ENCODE results near the gene PAIP2. TPM values are rescaled to one million over a fixed set of nuclear protein-coding genes. Genes with fewer than 3 reads are reported as not detected.

PAIP2 gene
- total RNA-seq, 4 donors from 2014 or later = 73.6 to 111 (median 97.0) TPM

GRCh38 chr5:139395844-139396640 lies 54.4 kb downstream of the PAIP2 start:
- H3K4me1 ChIP-seq = peaks cover 37 to 68% (median 52%) of the 10 kb centered on the region in 4 donors
- TF ChIP-seq, protein P1, sequence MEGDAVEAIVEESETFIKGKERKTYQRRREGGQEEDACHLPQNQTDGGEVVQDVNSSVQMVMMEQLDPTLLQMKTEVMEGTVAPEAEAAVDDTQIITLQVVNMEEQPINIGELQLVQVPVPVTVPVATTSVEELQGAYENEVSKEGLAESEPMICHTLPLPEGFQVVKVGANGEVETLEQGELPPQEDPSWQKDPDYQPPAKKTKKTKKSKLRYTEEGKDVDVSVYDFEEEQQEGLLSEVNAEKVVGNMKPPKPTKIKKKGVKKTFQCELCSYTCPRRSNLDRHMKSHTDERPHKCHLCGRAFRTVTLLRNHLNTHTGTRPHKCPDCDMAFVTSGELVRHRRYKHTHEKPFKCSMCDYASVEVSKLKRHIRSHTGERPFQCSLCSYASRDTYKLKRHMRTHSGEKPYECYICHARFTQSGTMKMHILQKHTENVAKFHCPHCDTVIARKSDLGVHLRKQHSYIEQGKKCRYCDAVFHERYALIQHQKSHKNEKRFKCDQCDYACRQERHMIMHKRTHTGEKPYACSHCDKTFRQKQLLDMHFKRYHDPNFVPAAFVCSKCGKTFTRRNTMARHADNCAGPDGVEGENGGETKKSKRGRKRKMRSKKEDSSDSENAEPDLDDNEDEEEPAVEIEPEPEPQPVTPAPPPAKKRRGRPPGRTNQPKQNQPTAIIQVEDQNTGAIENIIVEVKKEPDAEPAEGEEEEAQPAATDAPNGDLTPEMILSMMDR (IDR thresholded peaks at IDR 0.05) = no peak
- no peak for TF ChIP-seq POLR2A (IDR thresholded peaks at IDR 0.05; ENCODE audit: low read depth)
- TF ChIP-seq POLR2AphosphoS5 (IDR thresholded peaks at IDR 0.05) = no peak
- TF ChIP-seq EP300 (IDR thresholded peaks at IDR 0.05) = no peak
- 68% methylated on average over 5 of the region's 8 CpGs for WGBS
- intact Hi-C loops (cut with DNase I) = no loop called here
- no peak for DNase-seq (ENCODE audit: extremely low spot score)
- peaks cover 0 to 13% (median 0%) of the 10 kb centered on the region in 4 donors for H3K36me3 ChIP-seq
- no peak overlapping the region for H3K4me3 ChIP-seq
- H3K27ac ChIP-seq (replicated peaks in 1 of 4) = peak overlapping the region; percentile 79 to 84 (median 82)
- peaks cover 0 to 37% (median 6%) of the 10 kb centered on the region in 4 donors for H3K27me3 ChIP-seq
- H3K9me3 ChIP-seq = no peaks in the 10 kb centered on the region

DNA sequence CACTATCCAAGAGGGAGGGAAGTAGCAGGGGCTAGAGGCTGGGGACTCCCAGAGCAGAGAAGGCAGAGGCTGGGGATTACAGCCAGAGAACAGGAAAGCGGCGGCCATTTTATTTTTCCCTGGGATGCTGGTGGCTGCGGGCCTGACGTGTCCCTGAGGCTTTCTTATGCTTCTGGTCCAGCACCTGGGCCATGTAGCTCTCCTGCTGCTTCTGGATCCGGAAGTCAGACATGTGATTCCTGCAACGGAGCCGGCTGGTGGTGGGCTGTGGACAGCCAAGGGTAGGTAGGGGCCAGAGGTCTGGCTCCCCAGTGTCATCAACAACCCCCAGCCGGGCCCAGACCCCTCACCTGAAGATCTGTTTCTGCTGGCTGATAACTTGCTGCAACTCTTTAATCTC lies 55.0 kb downstream of the PAIP2 start:
- Histone ChIP-seq H3K27me3 (peaks cover 0 to 37% (median 6%) of the 10 kb centered on the region in 4 donors), H3K9me3 (no peaks in the 10 kb centered on the region), H3K4me1 (peaks cover 30 to 62% (median 46%) of the 10 kb centered on the region in 4 donors), H3K36me3 (peaks cover 0 to 16% (median 3%) of the 10 kb centered on the region in 4 donors), H3K4me3 (no peak overlapping the region), H3K27ac (replicated peaks in 1 of 4) (peak overlapping the region in 1 of 4 donors; percentile 7)
- DNase-seq (ENCODE audit: extremely low spot score) = no peak
- WGBS = 88% methylated on average over 7 of the region's 8 CpGs
- TF ChIP-seq, protein P1 (IDR thresholded peaks at IDR 0.05) = no peak
- no peak for TF ChIP-seq EP300 (IDR thresholded peaks at IDR 0.05)
- no peak for TF ChIP-seq POLR2A (IDR thresholded peaks at IDR 0.05; ENCODE audit: low read depth)
- TF ChIP-seq POLR2AphosphoS5 (IDR thresholded peaks at IDR 0.05) = no peak
- intact Hi-C loops (cut with DNase I) = no loop called here

- Histone ChIP-seq H3K9me3 (no peaks in the 10 kb centered on the region), H3K27me3 (peaks cover 0 to 26% (median 6%) of the 10 kb centered on the region in 4 donors), H3K4me3 (no peak overlapping the region), H3K4me1 (peaks cover 22 to 54% (median 38%) of the 10 kb centered on the region in 4 donors), H3K27ac (replicated peaks in 1 of 4) (no peak overlapping the region), H3K36me3 (peaks cover 0 to 17% (median 3%) of the 10 kb centered on the region in 4 donors)
- DNase-seq (ENCODE audit: extremely low spot score) = no peak
- no peak for TF ChIP-seq POLR2A (IDR thresholded peaks at IDR 0.05; ENCODE audit: low read depth)
- TF ChIP-seq, protein P1 (IDR thresholded peaks at IDR 0.05) = no peak
- no peak for TF ChIP-seq POLR2AphosphoS5 (IDR thresholded peaks at IDR 0.05)
- no peak for TF ChIP-seq EP300 (IDR thresholded peaks at IDR 0.05)
- WGBS = 24% methylated on average over 6 of the region's 6 CpGs
- intact Hi-C loops (cut with DNase I) = no loop called here
Observed at GRCh38 chr5:139397921-139398320, 56.3 kb downstream of the PAIP2 start.

- no peak overlapping the region for H3K27ac ChIP-seq (replicated peaks in 1 of 4)
- H3K4me3 ChIP-seq = no peak overlapping the region
- DNase-seq (ENCODE audit: extremely low spot score) = no peak
- H3K27me3 ChIP-seq = peaks cover 0 to 9% (median 3%) of the 10 kb centered on the region in 4 donors
- H3K36me3 ChIP-seq = peaks cover 0 to 17% (median 3%) of the 10 kb centered on the region in 4 donors
- peaks cover 23 to 50% (median 34%) of the 10 kb centered on the region in 4 donors for H3K4me1 ChIP-seq
- intact Hi-C loops (cut with DNase I) = no loop called here
- H3K9me3 ChIP-seq = no peaks in the 10 kb centered on the region
- TF ChIP-seq, protein P1 (IDR thresholded peaks at IDR 0.05) = no peak
- TF ChIP-seq POLR2AphosphoS5 (IDR thresholded peaks at IDR 0.05) = no peak
- TF ChIP-seq POLR2A (IDR thresholded peaks at IDR 0.05; ENCODE audit: low read depth) = no peak
- TF ChIP-seq EP300 (IDR thresholded peaks at IDR 0.05) = no peak
- WGBS = 87% methylated on average over 6 of the region's 6 CpGs
Observed at GRCh38 chr5:139399501-139400121, 58.0 kb downstream of the PAIP2 start.

Data from esophagus muscularis mucosa (tissue), 4 donors.